ENCODE measurements around the gene CCHCR1. TPM values are rescaled to one million over a fixed set of nuclear protein-coding genes. Genes with fewer than 3 reads are reported as not detected.

CCHCR1 gene
- total and polyA plus RNA-seq, 4 donors: 3.1 to 9.9 (median 6.2) TPM

DNA sequence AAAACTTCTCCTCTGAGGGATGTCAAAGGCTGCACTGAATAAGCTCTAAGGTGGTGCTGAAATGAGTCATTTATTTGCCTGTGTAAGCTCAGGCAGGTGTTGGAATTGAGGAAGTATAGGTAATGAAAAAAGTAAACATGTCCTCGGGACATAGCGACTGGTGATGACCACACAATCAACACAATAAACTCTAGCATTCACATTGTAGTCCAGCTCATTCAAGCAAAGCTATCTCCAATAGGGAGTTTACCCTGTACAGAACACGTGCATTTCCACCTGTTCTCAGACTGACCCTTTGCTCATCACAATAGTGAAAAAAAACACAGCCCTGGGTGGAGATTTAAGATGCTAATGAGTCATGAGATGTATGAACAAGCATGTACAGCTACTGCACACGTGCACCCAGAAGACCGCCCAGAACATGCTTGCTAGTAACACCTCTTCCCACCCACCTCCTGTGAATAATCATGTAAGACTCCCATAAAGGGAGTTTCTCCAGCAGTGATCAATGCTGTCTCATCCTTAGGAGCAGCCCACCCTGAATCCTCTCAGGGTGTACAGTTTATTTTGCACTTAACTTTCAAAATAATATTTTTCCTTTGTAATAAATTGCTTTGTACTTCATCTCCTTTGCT lies 45.9 kb upstream of the CCHCR1 start:
- Histone ChIP-seq H3K27ac (ENCODE audit: low read depth in 1 of 2, low read length in 2 of 2) (peak overlapping the region; percentile 96), H3K36me3 (ENCODE audit: control insufficient read depth in 4 of 4, insufficient read depth in 3 of 4, low read depth in 1 of 4, low read length in 3 of 4) (peaks cover 0 to 1% (median 0%) of the 10 kb centered on the region in 4 donors), H3K9me3 (ENCODE audit: control insufficient read depth in 4 of 4, low read length in 3 of 4) (no peaks in the 10 kb centered on the region), H3K4me1 (ENCODE audit: control insufficient read depth in 4 of 4, insufficient read depth in 4 of 4, low read length in 3 of 4) (peaks cover 2 to 31% (median 9%) of the 10 kb centered on the region in 4 donors), H3K9ac (ENCODE audit: low read depth in 1 of 2, low read length in 2 of 2) (peak overlapping the region; percentile 70 to 93), H3K4me3 (ENCODE audit: low read depth in 1 of 3, low read length in 3 of 3) (peak overlapping the region; percentile 60 to 84 (median 70)), H3K27me3 (ENCODE audit: control insufficient read depth in 4 of 4, insufficient read depth in 4 of 4, low read length in 3 of 4) (no peaks in the 10 kb centered on the region)
- no peak for DNase-seq (ENCODE audit: low spot score)
- 28% methylated on average over 5 of the region's 5 CpGs for WGBS
- TF ChIP-seq FOXA1 (IDR thresholded peaks at IDR 0.05) (no peak), FOXA2 (IDR thresholded peaks at IDR 0.05) (peak; percentile 25), SP1 (IDR thresholded peaks at IDR 0.05) (no peak), JUND (IDR thresholded peaks at IDR 0.05) (no peak), HNF4G (IDR thresholded peaks at IDR 0.05) (no peak), RXRA (IDR thresholded peaks at IDR 0.05) (no peak), HNF4A (conservative IDR thresholded peaks at IDR 0.05) (peak; percentile 29 to 43), EGR1 (IDR thresholded peaks at IDR 0.05; ENCODE audit: low read depth in 2 of 2) (peak in 1 of 2 donors; percentile 18), GABPA (IDR thresholded peaks at IDR 0.05 in 1 of 2, conservative IDR thresholded peaks at IDR 0.05 in 1 of 2) (no peak), YY1 (IDR thresholded peaks at IDR 0.05) (no peak), TAF1 (conservative IDR thresholded peaks at IDR 0.05) (no peak), NR2F2 (IDR thresholded peaks at IDR 0.05) (no peak), RAD21 (IDR thresholded peaks at IDR 0.05) (no peak)
- TF ChIP-seq, protein P1, sequence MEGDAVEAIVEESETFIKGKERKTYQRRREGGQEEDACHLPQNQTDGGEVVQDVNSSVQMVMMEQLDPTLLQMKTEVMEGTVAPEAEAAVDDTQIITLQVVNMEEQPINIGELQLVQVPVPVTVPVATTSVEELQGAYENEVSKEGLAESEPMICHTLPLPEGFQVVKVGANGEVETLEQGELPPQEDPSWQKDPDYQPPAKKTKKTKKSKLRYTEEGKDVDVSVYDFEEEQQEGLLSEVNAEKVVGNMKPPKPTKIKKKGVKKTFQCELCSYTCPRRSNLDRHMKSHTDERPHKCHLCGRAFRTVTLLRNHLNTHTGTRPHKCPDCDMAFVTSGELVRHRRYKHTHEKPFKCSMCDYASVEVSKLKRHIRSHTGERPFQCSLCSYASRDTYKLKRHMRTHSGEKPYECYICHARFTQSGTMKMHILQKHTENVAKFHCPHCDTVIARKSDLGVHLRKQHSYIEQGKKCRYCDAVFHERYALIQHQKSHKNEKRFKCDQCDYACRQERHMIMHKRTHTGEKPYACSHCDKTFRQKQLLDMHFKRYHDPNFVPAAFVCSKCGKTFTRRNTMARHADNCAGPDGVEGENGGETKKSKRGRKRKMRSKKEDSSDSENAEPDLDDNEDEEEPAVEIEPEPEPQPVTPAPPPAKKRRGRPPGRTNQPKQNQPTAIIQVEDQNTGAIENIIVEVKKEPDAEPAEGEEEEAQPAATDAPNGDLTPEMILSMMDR (IDR thresholded peaks at IDR 0.05; ENCODE audit: low read depth, low read length, missing input control): no peak
- TF ChIP-seq, protein P2, sequence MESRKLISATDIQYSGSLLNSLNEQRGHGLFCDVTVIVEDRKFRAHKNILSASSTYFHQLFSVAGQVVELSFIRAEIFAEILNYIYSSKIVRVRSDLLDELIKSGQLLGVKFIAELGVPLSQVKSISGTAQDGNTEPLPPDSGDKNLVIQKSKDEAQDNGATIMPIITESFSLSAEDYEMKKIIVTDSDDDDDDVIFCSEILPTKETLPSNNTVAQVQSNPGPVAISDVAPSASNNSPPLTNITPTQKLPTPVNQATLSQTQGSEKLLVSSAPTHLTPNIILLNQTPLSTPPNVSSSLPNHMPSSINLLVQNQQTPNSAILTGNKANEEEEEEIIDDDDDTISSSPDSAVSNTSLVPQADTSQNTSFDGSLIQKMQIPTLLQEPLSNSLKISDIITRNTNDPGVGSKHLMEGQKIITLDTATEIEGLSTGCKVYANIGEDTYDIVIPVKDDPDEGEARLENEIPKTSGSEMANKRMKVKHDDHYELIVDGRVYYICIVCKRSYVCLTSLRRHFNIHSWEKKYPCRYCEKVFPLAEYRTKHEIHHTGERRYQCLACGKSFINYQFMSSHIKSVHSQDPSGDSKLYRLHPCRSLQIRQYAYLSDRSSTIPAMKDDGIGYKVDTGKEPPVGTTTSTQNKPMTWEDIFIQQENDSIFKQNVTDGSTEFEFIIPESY (IDR thresholded peaks at IDR 0.05): no peak
- TF ChIP-seq, protein P3, sequence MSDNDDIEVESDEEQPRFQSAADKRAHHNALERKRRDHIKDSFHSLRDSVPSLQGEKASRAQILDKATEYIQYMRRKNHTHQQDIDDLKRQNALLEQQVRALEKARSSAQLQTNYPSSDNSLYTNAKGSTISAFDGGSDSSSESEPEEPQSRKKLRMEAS (IDR thresholded peaks at IDR 0.05): peak; percentile 39
- TF ChIP-seq, protein P4, sequence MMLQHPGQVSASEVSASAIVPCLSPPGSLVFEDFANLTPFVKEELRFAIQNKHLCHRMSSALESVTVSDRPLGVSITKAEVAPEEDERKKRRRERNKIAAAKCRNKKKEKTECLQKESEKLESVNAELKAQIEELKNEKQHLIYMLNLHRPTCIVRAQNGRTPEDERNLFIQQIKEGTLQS (IDR thresholded peaks at IDR 0.05): no peak
- TF ChIP-seq, protein P5, sequence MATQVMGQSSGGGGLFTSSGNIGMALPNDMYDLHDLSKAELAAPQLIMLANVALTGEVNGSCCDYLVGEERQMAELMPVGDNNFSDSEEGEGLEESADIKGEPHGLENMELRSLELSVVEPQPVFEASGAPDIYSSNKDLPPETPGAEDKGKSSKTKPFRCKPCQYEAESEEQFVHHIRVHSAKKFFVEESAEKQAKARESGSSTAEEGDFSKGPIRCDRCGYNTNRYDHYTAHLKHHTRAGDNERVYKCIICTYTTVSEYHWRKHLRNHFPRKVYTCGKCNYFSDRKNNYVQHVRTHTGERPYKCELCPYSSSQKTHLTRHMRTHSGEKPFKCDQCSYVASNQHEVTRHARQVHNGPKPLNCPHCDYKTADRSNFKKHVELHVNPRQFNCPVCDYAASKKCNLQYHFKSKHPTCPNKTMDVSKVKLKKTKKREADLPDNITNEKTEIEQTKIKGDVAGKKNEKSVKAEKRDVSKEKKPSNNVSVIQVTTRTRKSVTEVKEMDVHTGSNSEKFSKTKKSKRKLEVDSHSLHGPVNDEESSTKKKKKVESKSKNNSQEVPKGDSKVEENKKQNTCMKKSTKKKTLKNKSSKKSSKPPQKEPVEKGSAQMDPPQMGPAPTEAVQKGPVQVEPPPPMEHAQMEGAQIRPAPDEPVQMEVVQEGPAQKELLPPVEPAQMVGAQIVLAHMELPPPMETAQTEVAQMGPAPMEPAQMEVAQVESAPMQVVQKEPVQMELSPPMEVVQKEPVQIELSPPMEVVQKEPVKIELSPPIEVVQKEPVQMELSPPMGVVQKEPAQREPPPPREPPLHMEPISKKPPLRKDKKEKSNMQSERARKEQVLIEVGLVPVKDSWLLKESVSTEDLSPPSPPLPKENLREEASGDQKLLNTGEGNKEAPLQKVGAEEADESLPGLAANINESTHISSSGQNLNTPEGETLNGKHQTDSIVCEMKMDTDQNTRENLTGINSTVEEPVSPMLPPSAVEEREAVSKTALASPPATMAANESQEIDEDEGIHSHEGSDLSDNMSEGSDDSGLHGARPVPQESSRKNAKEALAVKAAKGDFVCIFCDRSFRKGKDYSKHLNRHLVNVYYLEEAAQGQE (IDR thresholded peaks at IDR 0.05): peak; percentile 43
